Tibial nerve (tissue), 3 donors: ENCODE results near the gene ZCWPW1.

ENCODE experiments used
- CTCF ChIP-seq, 5 experiments: fragments of 200-600 bp in 3 of 5; fragments of 450-650 bp in 2 of 5; sonication (generic) in 3 of 5; IDR thresholded peaks; one replicate each; pipeline ENCODE4 v1.5.1; 2016 to 2019; ENCODE audit warnings: antibody characterized with exemption in 5 of 5, mild to moderate bottlenecking in 3 of 5, moderate library complexity in 2 of 5
- POLR2A ChIP-seq, 2 donors: fragments of 450-650 bp; IDR thresholded peaks; one replicate each; pipeline ENCODE4 v1.6.1; 2017; ENCODE audit warnings: antibody characterized with exemption in 2 of 2, mild to moderate bottlenecking in 2 of 2, moderate library complexity in 2 of 2

- TF ChIP-seq CTCF (IDR thresholded peaks at IDR 0.05): no peak
- no peak for TF ChIP-seq POLR2A (IDR thresholded peaks at IDR 0.05)
Observed at GRCh38 chr7:100432621-100433275, 4.2 kb upstream of the ZCWPW1 start.
